HG02938 (cell line): ENCODE measurements around the gene STPG4.
"Not testable (repeated sequence)": the region's sequence is repeated elsewhere in the genome, so short reads cannot be mapped to it uniquely, and the experiment has no call there.

ENCODE experiments used
- ATAC-seq: cut with Tn5 transposase; IDR thresholded peaks from one replicate; pipeline ENCODE4 v1.9.1; 2021; ENCODE audit warnings: mild to moderate bottlenecking, moderate library complexity; ENCODE audit not compliant: unreplicated experiment

STPG4 gene

GRCh38 chr2:47173986-47174732 lies 19.1 kb upstream of the STPG4 start:
- no peak for ATAC-seq

GRCh38 chr2:47172922-47173695 lies 18.0 kb upstream of the STPG4 start:
- ATAC-seq, result no peak

- no peak for ATAC-seq
Observed at GRCh38 chr2:47172156-47172921, 17.2 kb upstream of the STPG4 start.

GRCh38 chr2:47169784-47170183 lies 14.7 kb upstream of the STPG4 start:
- ATAC-seq, result no peak

- not testable (repeated sequence) for ATAC-seq
Observed at GRCh38 chr2:47168895-47169294, 13.8 kb upstream of the STPG4 start.

- ATAC-seq, result no peak
Observed at GRCh38 chr2:47167149-47167548, 12.0 kb upstream of the STPG4 start.

- no peak for ATAC-seq
Observed at GRCh38 chr2:47165001-47165555, 10.0 kb upstream of the STPG4 start.

- ATAC-seq, result no peak
Observed at GRCh38 chr2:47162780-47163179, 7.7 kb upstream of the STPG4 start.

- ATAC-seq, result no peak
Observed at GRCh38 chr2:47161475-47161874, 6.4 kb upstream of the STPG4 start.

- no peak for ATAC-seq
Observed at GRCh38 chr2:47160660-47161059, 5.6 kb upstream of the STPG4 start.

GRCh38 chr2:47160211-47160610 lies 5.1 kb upstream of the STPG4 start:
- ATAC-seq, result no peak

- no peak for ATAC-seq
Observed at GRCh38 chr2:47159627-47160026, 4.5 kb upstream of the STPG4 start.

GRCh38 chr2:47158576-47158975 lies 3.5 kb upstream of the STPG4 start:
- no peak for ATAC-seq

- no peak for ATAC-seq
Observed at GRCh38 chr2:47152803-47153202, 2.3 kb downstream of the STPG4 start.

- ATAC-seq, result no peak
Observed at GRCh38 chr2:47150175-47150574, 4.9 kb downstream of the STPG4 start.

- no peak for ATAC-seq
Observed at GRCh38 chr2:47147021-47147420, 8.1 kb downstream of the STPG4 start.

- ATAC-seq, result no peak
Observed at GRCh38 chr2:47145466-47145865, 9.6 kb downstream of the STPG4 start.

- no peak for ATAC-seq
Observed at GRCh38 chr2:47141520-47141919, 13.6 kb downstream of the STPG4 start.

GRCh38 chr2:47134386-47135090 lies 20.6 kb downstream of the STPG4 start:
- ATAC-seq, result no peak

- ATAC-seq, result no peak
Observed at GRCh38 chr2:47133046-47133445, 22.1 kb downstream of the STPG4 start.
